Brain microvascular endothelial cell (primary cell): ENCODE data around the gene TNFRSF1A.

Source experiments
- DNase-seq: peaks from one replicate; pipeline ENCODE4 v3.0.0-alpha.2; 2020
- H3K27ac ChIP-seq: fragments of 250-450 bp; sonication (Bioruptor Pico); 2 replicates; pipeline ENCODE4 v1.5.1; 2020; ENCODE audit warnings: mild to moderate bottlenecking, moderate library complexity
- H3K27me3 ChIP-seq: fragments of 250-450 bp; sonication (Bioruptor Pico); replicated peaks from 2 replicates; pipeline ENCODE4 v1.5.1; 2020; ENCODE audit warnings: mild to moderate bottlenecking
- H3K36me3 ChIP-seq: fragments of 250-450 bp; sonication (Bioruptor Pico); replicated peaks from 2 replicates; pipeline ENCODE4 v1.5.1; 2020; ENCODE audit warnings: mild to moderate bottlenecking
- H3K4me3 ChIP-seq: 2 replicates; pipeline ENCODE4 v1.5.1; 2011; ENCODE audit warnings: low read depth, mild to moderate bottlenecking, control low read depth, low read length, moderate library complexity
- in situ Hi-C: cut with HindIII; loops from 2 replicates; pipeline ENCODE4 v1.10.0; 2017; ENCODE audit warnings: low sequenced_read_pairs, low pct_ligation_motif_present
- TF ChIP-seq, protein P1 (sequence below): IDR thresholded peaks from 2 replicates; pipeline ENCODE4 v1.5.1; 2011; ENCODE audit warnings: low read depth, mild to moderate bottlenecking, moderate library complexity, low read length, control low read depth, inconsistent platforms; ENCODE audit errors: missing control alignments

Gene TNFRSF1A

DNA sequence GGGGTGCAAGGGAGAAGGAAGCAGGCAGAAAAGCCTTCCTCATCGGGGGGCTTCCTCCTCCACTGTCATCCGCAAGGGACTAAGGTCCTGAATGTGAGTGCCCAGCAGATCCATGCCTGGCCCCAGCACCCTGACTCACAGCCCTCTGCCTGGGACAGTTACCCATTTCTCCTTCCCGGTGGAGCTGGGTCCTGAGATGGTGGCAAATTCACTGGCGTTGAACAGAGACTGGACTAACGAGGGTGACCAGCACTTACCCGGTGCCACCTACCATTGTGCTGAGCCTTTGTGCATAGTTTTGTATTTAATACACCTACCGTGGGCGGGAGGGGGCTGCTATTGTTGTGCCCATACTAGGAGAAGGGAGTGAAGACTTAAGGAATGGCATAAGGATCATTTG, 62.2 kb downstream of the TNFRSF1A start:
- no peak overlapping the region for H3K27ac ChIP-seq

DNA sequence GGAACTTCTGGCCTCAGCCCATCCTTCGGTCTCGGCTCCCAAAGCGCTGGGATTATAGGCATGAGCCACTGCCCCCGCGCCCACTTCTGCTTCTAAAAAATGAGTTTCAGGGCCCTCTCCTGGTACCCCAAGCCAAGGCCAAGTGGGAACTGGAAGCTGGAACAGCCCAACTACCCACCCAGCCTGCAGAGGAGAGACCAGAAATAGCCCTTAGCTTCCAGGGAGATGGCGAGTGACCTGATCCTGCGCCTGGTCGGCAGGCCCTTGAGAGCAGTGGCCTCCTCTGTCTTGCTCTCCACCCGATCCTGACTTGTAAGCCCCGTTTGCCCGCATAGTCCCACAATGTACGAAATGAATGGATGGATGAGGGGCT, 62.6 kb downstream of the TNFRSF1A start:
- DNase-seq: no peak
- Histone ChIP-seq H3K36me3 (no peaks in the 10 kb centered on the region), H3K27me3 (no peaks in the 10 kb centered on the region), H3K4me3 (no peak overlapping the region), H3K27ac (no peak overlapping the region)
- TF ChIP-seq, protein P1, sequence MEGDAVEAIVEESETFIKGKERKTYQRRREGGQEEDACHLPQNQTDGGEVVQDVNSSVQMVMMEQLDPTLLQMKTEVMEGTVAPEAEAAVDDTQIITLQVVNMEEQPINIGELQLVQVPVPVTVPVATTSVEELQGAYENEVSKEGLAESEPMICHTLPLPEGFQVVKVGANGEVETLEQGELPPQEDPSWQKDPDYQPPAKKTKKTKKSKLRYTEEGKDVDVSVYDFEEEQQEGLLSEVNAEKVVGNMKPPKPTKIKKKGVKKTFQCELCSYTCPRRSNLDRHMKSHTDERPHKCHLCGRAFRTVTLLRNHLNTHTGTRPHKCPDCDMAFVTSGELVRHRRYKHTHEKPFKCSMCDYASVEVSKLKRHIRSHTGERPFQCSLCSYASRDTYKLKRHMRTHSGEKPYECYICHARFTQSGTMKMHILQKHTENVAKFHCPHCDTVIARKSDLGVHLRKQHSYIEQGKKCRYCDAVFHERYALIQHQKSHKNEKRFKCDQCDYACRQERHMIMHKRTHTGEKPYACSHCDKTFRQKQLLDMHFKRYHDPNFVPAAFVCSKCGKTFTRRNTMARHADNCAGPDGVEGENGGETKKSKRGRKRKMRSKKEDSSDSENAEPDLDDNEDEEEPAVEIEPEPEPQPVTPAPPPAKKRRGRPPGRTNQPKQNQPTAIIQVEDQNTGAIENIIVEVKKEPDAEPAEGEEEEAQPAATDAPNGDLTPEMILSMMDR: no peak
- in situ Hi-C loops: no loop called here

More for the DNA sequence above, 62.2 kb downstream of the TNFRSF1A start:
- in situ Hi-C loops: no loop called here
- DNase-seq: no peak
- Histone ChIP-seq H3K36me3 (no peaks in the 10 kb centered on the region), H3K4me3 (no peak overlapping the region), H3K27me3 (no peaks in the 10 kb centered on the region)
- TF ChIP-seq, protein P1: no peak
